NCI-H524 treated with DMSO at 0.1 percent for 48 hours (cell line): ENCODE results near the gene KCNA1.
A peak's percentile ranks its signal among the peaks of the same experiment; 100 is the strongest.

Experiments used
- DNase-seq: peaks from one replicate; lab custom pipeline; 2025; lab: John Stamatoyannopoulos, UW

The KCNA1 gene

GRCh38 chr12:4911316-4911994, 1.8 kb downstream of the KCNA1 start:
- DNase-seq = no peak

- no peak for DNase-seq
These were observed 5.0 kb downstream of the KCNA1 start for GRCh38 chr12:4914720-4915119.

GRCh38 chr12:4915752-4916151, 6.0 kb downstream of the KCNA1 start:
- DNase-seq = no peak

GRCh38 chr12:4918950-4919660, 9.4 kb downstream of the KCNA1 start:
- no peak for DNase-seq

GRCh38 chr12:4932576-4932975, 22.9 kb downstream of the KCNA1 start:
- DNase-seq = no peak

GRCh38 chr12:4933411-4933810, 23.7 kb downstream of the KCNA1 start:
- DNase-seq = no peak

GRCh38 chr12:4934407-4935035, 24.8 kb downstream of the KCNA1 start:
- DNase-seq = no peak

GRCh38 chr12:4938900-4939299, 29.2 kb downstream of the KCNA1 start:
- no peak for DNase-seq

GRCh38 chr12:4939418-4940023, 29.8 kb downstream of the KCNA1 start:
- peak; percentile 1 for DNase-seq

GRCh38 chr12:4943067-4943937, 33.6 kb downstream of the KCNA1 start:
- no peak for DNase-seq

- DNase-seq = no peak
These were observed 34.2 kb downstream of the KCNA1 start for GRCh38 chr12:4943938-4944284.

GRCh38 chr12:4947253-4947652, 37.5 kb downstream of the KCNA1 start:
- no peak for DNase-seq

- DNase-seq = no peak
These were observed 41.4 kb downstream of the KCNA1 start for GRCh38 chr12:4951083-4951482.

- DNase-seq = no peak
These were observed 41.9 kb downstream of the KCNA1 start for GRCh38 chr12:4951601-4952000.

- no peak for DNase-seq
These were observed 45.1 kb downstream of the KCNA1 start for GRCh38 chr12:4954621-4955354.

GRCh38 chr12:4956054-4956453, 46.3 kb downstream of the KCNA1 start:
- no peak for DNase-seq

- no peak for DNase-seq
These were observed 47.3 kb downstream of the KCNA1 start for GRCh38 chr12:4956968-4957367.

- no peak for DNase-seq
These were observed 48.1 kb downstream of the KCNA1 start for GRCh38 chr12:4957761-4958160.

GRCh38 chr12:4958697-4959375, 49.1 kb downstream of the KCNA1 start:
- DNase-seq = no peak

- DNase-seq = no peak
These were observed 49.7 kb downstream of the KCNA1 start for GRCh38 chr12:4959381-4959780.

- DNase-seq = no peak
These were observed 50.3 kb downstream of the KCNA1 start for GRCh38 chr12:4960030-4960429.
